HepG2 (cell line): ENCODE results near the gene ICAM5. TPM values are rescaled to one million over a fixed set of nuclear protein-coding genes. Genes with fewer than 3 reads are reported as not detected.

ENCODE experiments used
- AFF4 ChIP-seq: sonication (generic); formaldehyde crosslinking; IDR thresholded peaks from 2 replicates; pipeline ENCODE4 v1.4.0; 2020; ENCODE audit warnings: missing genetic modification reagents
- CENPBD1 ChIP-seq: sonication (generic); formaldehyde crosslinking; IDR thresholded peaks from 2 replicates; pipeline ENCODE4 v1.8.0; 2022; ENCODE audit warnings: missing genetic modification reagents, low read depth, mild to moderate bottlenecking, borderline replicate concordance
- CHD2 ChIP-seq: IDR thresholded peaks from 2 replicates; pipeline ENCODE4 v1.6.1; 2011; ENCODE audit warnings: low read depth, low read length, improper control_type of control experiment
- FOXO1 ChIP-seq: sonication (generic); formaldehyde crosslinking; IDR thresholded peaks from 2 replicates; pipeline ENCODE4 v1.4.0; 2020; ENCODE audit warnings: missing genetic modification reagents
- KDM5B ChIP-seq: sonication (generic); formaldehyde crosslinking; IDR thresholded peaks from 2 replicates; pipeline ENCODE4 v1.4.0; 2020; ENCODE audit warnings: missing genetic modification reagents, mild to moderate bottlenecking, borderline replicate concordance
- MIER2 ChIP-seq: IDR thresholded peaks from 2 replicates; pipeline ENCODE4 v1.6.1; 2016; ENCODE audit warnings: missing biosample characterization, missing genetic modification reagents
- NR2F1 ChIP-seq, 2 experiments: fragments of 450-650 bp in 1 of 2; formaldehyde crosslinking in 1 of 2; IDR thresholded peaks; 2 replicates each; pipeline versions ENCODE4 v1.5.0 to v1.6.1; 2016 to 2020; ENCODE audit warnings: mild to moderate bottlenecking in 1 of 2, missing compliant biosample characterization in 1 of 2, missing genetic modification reagents in 1 of 2, moderate library complexity in 1 of 2
- RXRA ChIP-seq: sonication (generic); formaldehyde crosslinking; IDR thresholded peaks from 2 replicates; pipeline ENCODE4 v1.5.1; 2020; ENCODE audit warnings: missing genetic modification reagents
- SMAD9 ChIP-seq: sonication (generic); formaldehyde crosslinking; IDR thresholded peaks from 2 replicates; pipeline ENCODE4 v1.5.1; 2020; ENCODE audit warnings: mild to moderate bottlenecking, missing genetic modification reagents
- SNAPC2 ChIP-seq: sonication (generic); formaldehyde crosslinking; IDR thresholded peaks from 2 replicates; pipeline ENCODE4 v1.8.1; 2022; ENCODE audit warnings: mild to moderate bottlenecking, missing genetic modification reagents
- SP4 ChIP-seq: sonication (generic); formaldehyde crosslinking; IDR thresholded peaks from 2 replicates; pipeline ENCODE4 v1.8.1; 2023; ENCODE audit warnings: mild to moderate bottlenecking, missing genetic modification reagents
- ZFP36L2 ChIP-seq: sonication (generic); formaldehyde crosslinking; IDR thresholded peaks from 2 replicates; pipeline ENCODE4 v1.4.0; 2020; ENCODE audit warnings: missing genetic modification reagents
- ZNF317 ChIP-seq: sonication (generic); formaldehyde crosslinking; IDR thresholded peaks from 2 replicates; pipeline ENCODE4 v1.5.0; 2020; ENCODE audit warnings: mild to moderate bottlenecking, missing genetic modification reagents
- ZNF713 ChIP-seq: sonication (generic); formaldehyde crosslinking; IDR thresholded peaks from 2 replicates; pipeline ENCODE4 v1.4.0; 2020; ENCODE audit warnings: mild to moderate bottlenecking, missing genetic modification reagents
- ZNF724P ChIP-seq: sonication (generic); formaldehyde crosslinking; IDR thresholded peaks from 2 replicates; pipeline ENCODE4 v1.8.0; 2022; ENCODE audit warnings: missing genetic modification reagents, borderline replicate concordance
- ZNF776 ChIP-seq: sonication (generic); formaldehyde crosslinking; IDR thresholded peaks from 2 replicates; pipeline ENCODE4 v1.4.0; 2020; ENCODE audit warnings: mild to moderate bottlenecking, missing genetic modification reagents
- ZSCAN29 ChIP-seq: sonication (generic); formaldehyde crosslinking; conservative IDR thresholded peaks from 2 replicates; pipeline ENCODE4 v1.4.0; 2020; ENCODE audit warnings: mild to moderate bottlenecking, missing genetic modification reagents
- polyA plus RNA-seq, 8 experiments: library from polyadenylated mRNA; depleted of rRNA in 3 of 8; stranded (reverse) in 7 of 8; unstranded in 1 of 8; fragments of >200 nt; fragmentation: Illumina TruSeq in 4 of 8; extraction: Trizol in 4 of 8; gene quantifications; 2 replicates each; pipeline versions ENCODE4 v1.2.1 to v1.2.3, GENCODE V29; 2011 to 2016; ENCODE audit warnings: low read depth in 4 of 8, missing spikeins in 1 of 8, mixed read lengths in 1 of 8; ENCODE audit not compliant: insufficient read depth in 1 of 8
- total RNA-seq, 5 experiments: library from RNA; depleted of rRNA; stranded (reverse); fragments of >200 nt; fragmentation: Illumina TruSeq; extraction: Trizol; gene quantifications; 2 replicates each; pipeline ENCODE4 v1.2.3, GENCODE V29; 2016; ENCODE audit warnings: low read depth in 1 of 5
- TF ChIP-seq, protein P1 (sequence below): sonication (generic); formaldehyde crosslinking; IDR thresholded peaks from 2 replicates; pipeline ENCODE4 v1.4.0; 2020; ENCODE audit warnings: missing genetic modification reagents, borderline replicate concordance
- TF ChIP-seq, protein P2 (sequence below), 2 experiments: sonication (generic) in 1 of 2; formaldehyde crosslinking in 1 of 2; IDR thresholded peaks; 2 replicates each; pipeline versions ENCODE4 v1.4.0 to v1.6.1; 2018 to 2020; ENCODE audit warnings: missing genetic modification reagents in 2 of 2, borderline replicate concordance in 1 of 2, low read depth in 1 of 2, mild to moderate bottlenecking in 1 of 2, missing biosample characterization in 1 of 2

ICAM5 gene
- total and polyA plus RNA-seq, 2 of the 13 experiments (the other 11 are each of a cell fraction or from before 2014, with no cell fraction given), result 0.46 to 1.6 TPM

DNA sequence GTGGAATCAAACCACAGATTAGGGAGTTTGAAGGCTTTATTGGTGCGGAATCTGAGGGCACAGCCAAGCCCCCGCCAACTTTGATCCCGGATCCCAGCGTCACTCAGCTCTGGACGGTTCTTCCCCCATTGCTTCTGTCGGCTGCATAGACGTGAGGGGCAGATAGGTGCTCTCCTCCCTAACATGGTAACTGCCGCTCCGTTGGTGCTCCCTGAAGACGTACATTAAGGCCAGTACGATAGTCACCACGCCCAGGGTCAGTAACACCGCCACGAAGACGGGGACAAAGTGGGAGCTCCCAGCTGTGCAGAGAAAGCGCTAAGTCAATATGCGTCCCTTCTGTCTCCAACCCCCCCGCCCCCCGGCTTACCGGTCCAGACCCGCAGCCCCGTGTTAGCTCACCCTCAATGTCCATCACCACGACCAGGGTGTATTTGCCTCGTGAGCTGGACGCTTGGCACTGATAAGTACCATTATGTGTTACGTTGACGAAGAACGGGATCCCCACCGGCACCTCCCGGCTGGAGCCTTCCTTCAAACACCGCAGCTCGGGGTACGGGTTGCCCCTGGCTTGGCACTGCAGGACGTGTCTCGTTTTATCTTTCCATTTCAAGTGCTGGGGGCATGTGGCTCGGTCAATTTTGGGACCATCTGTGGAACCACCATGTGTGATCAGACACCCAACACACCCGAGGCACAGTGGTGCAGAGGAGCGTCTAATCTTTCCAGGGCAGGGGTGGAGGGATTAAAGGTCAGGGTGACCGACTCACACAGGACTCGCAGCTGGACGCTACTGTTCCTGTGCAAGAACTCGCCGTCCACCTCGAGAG, 44.2 kb downstream of the ICAM5 start (continued):
- 0 out of 4 replicates have a peak, but pooled peaks of 1 of the 2 experiments have one; percentile 21 for TF ChIP-seq NR2F1 (CRISPR knock-in tag; IDR thresholded peaks at IDR 0.05)
- no peak for TF ChIP-seq ZSCAN29 (CRISPR knock-in tag)
- no peak for TF ChIP-seq FOXO1 (CRISPR knock-in tag)
- TF ChIP-seq MIER2 (CRISPR knock-in tag), result no peak
- TF ChIP-seq, protein P1, sequence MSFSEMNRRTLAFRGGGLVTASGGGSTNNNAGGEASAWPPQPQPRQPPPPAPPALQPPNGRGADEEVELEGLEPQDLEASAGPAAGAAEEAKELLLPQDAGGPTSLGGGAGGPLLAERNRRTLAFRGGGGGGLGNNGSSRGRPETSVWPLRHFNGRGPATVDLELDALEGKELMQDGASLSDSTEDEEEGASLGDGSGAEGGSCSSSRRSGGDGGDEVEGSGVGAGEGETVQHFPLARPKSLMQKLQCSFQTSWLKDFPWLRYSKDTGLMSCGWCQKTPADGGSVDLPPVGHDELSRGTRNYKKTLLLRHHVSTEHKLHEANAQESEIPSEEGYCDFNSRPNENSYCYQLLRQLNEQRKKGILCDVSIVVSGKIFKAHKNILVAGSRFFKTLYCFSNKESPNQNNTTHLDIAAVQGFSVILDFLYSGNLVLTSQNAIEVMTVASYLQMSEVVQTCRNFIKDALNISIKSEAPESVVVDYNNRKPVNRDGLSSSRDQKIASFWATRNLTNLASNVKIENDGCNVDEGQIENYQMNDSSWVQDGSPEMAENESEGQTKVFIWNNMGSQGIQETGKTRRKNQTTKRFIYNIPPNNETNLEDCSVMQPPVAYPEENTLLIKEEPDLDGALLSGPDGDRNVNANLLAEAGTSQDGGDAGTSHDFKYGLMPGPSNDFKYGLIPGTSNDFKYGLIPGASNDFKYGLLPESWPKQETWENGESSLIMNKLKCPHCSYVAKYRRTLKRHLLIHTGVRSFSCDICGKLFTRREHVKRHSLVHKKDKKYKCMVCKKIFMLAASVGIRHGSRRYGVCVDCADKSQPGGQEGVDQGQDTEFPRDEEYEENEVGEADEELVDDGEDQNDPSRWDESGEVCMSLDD, result no peak
- TF ChIP-seq ZFP36L2 (CRISPR knock-in tag), result no peak
- no peak for TF ChIP-seq SP4 (CRISPR knock-in tag)
- no peak for TF ChIP-seq AFF4 (CRISPR knock-in tag)
- TF ChIP-seq ZNF776, result no peak
- no peak for TF ChIP-seq KDM5B (CRISPR knock-in tag)
- TF ChIP-seq SMAD9, result no peak
- TF ChIP-seq RXRA (CRISPR knock-in tag), result 0 out of 2 replicates have a peak, but pooled peaks have one; percentile 33
- no peak for TF ChIP-seq CENPBD1 (CRISPR knock-in tag)
- peak; percentile 45; the same call in 1 of the 2 replicates for TF ChIP-seq ZNF317 (CRISPR knock-in tag)
- TF ChIP-seq ZNF713 (CRISPR knock-in tag), result no peak
- TF ChIP-seq ZNF724P, result 0 out of 2 replicates have a peak, but pooled peaks have one; percentile 23
- TF ChIP-seq SNAPC2 (CRISPR knock-in tag), result no peak
- TF ChIP-seq CHD2, result no peak
- TF ChIP-seq, protein P2, sequence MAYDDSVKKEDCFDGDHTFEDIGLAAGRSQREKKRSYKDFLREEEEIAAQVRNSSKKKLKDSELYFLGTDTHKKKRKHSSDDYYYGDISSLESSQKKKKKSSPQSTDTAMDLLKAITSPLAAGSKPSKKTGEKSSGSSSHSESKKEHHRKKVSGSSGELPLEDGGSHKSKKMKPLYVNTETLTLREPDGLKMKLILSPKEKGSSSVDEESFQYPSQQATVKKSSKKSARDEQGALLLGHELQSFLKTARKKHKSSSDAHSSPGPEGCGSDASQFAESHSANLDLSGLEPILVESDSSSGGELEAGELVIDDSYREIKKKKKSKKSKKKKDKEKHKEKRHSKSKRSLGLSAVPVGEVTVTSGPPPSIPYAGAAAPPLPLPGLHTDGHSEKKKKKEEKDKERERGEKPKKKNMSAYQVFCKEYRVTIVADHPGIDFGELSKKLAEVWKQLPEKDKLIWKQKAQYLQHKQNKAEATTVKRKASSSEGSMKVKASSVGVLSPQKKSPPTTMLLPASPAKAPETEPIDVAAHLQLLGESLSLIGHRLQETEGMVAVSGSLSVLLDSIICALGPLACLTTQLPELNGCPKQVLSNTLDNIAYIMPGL (CRISPR knock-in tag; IDR thresholded peaks at IDR 0.05; ENCODE audit: borderline replicate concordance in 1 of 2, low read depth in 1 of 2), result 0 out of 4 replicates have a peak, but pooled peaks of 1 of the 2 experiments have one; percentile 6
